Stimulated activated CD4-positive, alpha-beta T cell treated with anti-CD3 and anti-CD28 coated beads, Interleukin-15, amount 100 ng/mL, for 48 hours (primary cell): ENCODE results near the gene TTF1.

Experiments used
- DNase-seq, 2 donors: peaks; one replicate each; pipeline ENCODE4 v3.0.0-alpha.2; 2020; ENCODE audit warnings: low read depth in 2 of 2

TTF1 gene, protein sequence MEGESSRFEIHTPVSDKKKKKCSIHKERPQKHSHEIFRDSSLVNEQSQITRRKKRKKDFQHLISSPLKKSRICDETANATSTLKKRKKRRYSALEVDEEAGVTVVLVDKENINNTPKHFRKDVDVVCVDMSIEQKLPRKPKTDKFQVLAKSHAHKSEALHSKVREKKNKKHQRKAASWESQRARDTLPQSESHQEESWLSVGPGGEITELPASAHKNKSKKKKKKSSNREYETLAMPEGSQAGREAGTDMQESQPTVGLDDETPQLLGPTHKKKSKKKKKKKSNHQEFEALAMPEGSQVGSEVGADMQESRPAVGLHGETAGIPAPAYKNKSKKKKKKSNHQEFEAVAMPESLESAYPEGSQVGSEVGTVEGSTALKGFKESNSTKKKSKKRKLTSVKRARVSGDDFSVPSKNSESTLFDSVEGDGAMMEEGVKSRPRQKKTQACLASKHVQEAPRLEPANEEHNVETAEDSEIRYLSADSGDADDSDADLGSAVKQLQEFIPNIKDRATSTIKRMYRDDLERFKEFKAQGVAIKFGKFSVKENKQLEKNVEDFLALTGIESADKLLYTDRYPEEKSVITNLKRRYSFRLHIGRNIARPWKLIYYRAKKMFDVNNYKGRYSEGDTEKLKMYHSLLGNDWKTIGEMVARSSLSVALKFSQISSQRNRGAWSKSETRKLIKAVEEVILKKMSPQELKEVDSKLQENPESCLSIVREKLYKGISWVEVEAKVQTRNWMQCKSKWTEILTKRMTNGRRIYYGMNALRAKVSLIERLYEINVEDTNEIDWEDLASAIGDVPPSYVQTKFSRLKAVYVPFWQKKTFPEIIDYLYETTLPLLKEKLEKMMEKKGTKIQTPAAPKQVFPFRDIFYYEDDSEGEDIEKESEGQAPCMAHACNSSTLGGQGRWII

DNA sequence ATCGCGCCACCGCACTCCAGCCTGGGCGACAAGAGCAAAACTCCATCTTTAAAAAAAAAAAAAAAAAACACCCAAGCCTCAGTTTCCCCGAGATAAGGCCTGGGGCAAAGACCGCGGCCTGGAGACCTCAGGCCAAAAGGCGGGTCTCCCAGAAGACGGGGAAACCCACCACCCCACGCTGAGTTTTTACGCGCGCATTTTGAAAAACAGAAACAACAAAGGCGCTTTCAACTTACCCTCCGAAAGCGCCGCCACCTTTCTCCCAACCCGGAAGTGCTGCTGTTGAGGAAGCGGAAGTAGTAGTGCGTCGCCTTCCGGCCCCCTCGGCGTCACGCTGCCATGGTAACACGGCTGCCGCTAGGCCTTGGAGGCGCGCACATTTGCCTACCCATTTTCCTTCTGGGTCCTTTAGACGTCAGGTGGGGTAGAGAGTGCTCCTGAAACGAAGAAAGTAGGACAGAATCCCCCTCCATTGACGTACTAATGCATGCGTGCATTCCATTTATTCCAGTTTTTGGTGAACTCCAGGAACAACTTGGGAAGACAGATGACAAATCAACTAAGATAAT, at the start of gene TTF1:
Gene TTF1, minus strand, starts transcription at position 287 of the 569 bp plus-strand sequence. CDS start 4,019 bp downstream, outside the sequence.
- peak; percentile 88 to 91 for DNase-seq

DNA sequence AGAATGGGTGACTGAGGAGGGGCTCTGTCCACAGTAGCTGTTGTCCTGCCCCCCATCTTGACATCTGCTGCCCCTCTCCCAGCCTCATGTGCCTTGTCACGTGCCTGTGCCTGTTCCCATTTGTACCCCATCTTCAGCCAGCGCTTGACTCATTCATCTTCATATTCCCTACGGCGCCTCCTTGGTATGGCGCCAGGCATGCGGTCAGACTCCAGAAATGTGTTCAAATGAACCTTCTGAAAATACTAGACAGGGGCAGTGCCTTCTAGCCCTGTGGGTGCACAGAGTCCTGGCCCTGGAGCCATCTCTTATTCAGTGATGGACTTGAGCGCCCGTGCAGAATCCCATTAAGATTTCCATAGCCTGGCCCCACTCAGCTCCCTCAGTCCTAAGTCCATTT, 49.6 kb upstream of the TTF1 start:
- no peak for DNase-seq

DNA sequence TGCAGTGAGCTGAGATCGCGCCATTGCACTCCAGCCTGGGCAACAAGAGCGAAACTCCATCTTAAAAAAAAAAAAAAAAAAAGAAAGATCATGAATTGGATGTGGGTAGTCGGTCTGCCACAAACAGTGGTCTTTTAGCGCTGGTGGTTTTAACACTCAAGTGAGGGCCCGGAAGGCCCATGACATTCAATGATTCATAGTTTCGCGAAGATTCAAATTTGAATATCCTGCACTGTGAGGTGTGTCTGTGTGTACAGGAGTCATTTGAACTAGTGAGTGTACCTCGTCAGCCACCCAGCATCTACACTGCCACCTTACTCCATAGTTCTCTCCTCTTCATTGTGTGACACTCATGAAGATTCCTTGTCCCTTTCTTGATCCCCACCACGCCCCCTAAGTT, 44.6 kb upstream of the TTF1 start:
- DNase-seq, result peak in 1 of 2 donors; percentile 1

DNA sequence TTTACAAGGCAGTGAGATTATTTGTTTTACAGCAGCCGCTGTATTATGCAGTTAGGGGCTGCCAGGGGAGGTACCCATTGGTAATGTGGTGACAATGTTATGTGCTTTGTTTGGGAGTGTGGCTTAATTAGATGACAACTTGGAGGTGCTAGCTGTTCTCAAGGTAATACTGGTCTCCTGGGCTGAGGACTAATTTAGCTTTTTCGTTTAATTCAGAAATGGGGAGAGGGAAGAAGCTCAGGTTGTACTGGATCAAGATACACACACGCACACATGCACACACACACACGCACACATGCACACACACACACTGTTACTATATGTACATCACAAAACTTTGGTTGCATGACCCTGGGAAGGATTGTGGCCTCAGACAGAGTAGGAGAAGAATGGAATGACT, 41.3 kb upstream of the TTF1 start:
- no peak for DNase-seq

DNA sequence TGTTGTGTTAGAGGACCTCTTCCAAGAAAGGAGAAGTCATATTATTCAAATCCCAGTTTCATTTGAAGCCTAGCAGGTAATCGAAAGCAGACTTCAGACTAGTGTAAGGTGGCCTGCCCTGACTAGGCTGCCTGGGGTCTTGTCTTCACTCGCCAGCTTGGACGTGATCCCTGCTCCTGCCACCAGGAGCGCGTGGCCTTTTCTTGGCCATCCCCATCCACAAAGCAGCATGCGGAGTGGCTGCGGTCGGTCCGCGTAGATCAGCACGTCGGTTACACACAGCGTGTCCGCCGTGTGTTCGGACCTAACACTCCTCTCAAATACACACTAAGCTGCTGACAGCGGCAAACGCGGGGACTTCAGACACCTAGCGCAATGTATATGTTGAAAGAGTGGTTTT, 40.7 kb upstream of the TTF1 start:
- no peak for DNase-seq

DNA sequence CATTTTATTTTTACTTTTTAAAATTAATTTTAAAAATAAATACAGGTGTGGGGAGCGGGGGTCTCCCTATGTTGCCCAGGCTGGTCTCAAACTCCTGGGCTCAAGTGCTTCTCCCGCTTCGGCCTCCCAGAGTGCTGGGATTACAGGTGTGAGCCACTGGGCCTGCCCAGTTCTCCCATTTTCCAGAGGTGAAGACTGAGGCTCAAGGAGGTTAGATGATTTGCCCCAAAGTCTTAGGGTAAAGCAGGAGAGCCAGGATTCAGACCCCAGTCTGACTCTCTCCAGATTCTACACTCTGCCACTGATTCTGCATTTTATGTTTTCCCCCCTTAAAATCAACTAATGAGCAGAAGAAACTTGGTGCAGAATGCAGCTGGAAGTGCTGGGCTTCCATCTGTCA, 40.2 kb upstream of the TTF1 start:
- DNase-seq, result no peak

DNA sequence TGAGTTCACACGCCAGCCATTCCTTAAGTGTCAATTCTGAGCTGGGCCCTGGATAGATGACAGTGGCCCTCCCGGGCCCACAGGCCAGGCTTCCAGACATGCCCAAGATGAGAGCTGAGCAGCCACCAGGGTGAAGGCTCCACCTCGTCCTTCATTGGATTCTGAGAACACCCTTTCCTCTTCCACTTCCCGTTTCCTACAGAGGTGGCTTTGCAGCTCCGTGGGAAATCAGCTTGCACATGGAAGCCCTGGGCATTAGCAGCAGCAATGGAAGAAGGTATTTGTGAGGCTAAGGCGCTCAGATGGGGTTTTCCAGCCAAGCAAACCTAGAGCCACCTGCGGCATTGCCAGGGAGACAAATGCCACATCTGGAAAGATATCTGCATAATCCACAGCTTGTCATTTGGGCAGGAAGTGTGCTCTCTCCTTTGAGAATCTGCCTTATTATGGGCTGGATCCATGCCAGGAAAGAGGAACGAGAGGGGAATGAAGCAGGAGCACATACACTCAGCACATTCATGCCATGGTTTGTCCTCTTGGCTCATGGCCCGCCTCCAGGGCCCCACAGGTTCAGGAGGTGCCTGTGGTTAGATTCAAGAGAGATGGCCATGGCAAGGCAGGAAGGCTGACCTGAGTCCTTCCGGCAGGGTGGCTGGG, 37.4 kb upstream of the TTF1 start:
- no peak for DNase-seq

DNA sequence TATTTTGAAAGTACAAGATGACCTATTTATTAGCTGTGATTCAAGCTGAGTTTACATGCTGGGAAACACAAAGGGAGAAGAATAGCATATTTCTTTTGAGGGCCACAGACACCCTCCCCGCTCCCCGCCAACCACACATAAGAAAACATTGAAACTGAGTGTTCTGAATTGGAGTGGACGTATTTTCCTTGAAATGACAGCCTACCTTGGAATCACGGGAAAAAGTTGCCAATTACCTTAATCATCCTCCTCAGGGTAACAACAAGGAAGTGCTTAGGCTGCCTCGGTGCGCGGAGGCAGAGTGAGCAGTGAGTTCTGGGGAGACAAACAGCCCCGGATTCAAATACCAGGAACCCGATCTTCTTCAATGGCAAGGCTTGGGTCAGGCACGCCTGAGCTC, 34.8 kb upstream of the TTF1 start:
- no peak for DNase-seq

DNA sequence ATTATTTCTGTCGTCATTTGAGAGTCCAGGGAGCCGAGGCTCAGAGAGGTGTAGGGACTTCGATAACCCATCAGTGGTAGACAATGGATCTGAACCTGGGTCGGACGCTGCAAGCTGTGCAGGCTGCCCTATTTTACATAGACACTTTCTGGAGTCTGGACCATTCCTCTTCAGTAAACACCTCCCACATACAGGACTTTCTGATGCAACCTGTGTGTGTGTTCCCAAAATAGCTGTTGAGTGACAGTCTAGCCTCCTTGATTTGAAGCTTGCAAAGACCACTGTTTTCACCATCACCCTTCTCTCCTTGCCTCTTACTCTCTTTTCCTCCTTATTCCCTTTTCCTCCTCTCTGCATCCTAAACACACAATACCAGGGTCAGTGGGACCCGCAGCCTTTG, 34.1 kb upstream of the TTF1 start:
- DNase-seq, result no peak

DNA sequence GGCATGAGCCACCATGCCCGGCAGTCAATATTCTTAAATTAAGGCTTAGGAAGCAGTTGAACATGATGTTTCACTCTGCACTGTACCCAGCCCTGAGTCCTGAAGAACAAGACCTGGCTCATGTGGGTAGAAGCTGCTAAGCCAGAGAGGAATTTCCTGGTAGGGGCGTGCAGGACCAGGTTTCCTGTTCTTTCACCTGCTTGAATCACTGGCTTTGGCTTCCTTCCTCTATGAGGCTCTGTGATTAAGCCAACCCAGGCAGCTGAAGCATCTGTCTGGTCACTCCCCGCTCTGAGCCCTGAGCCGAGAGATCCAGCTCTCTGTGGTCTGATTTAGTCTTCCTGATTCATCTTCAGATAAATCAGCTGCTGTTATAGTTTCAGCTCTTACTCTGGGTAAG, 32.5 kb upstream of the TTF1 start:
- no peak for DNase-seq

DNA sequence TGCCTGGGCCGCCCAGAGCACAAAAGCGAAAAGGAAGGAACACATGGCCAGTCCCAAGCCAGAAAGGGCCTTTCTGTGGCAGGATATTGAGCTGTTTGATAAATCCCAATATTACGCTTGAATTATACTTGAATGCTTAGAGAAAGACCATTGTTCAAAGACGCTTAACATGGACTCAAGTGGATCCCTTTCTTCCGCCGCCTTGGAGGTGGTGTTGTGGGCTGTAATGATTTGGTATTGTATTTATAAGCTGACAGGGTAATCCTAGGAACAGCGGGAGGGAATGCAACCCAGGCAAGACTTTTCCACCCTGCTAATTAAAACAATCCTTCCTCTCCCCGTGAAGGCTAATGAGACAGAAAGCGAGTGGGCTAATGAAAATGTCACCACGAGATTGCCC, 28.2 kb upstream of the TTF1 start:
- no peak for DNase-seq

DNA sequence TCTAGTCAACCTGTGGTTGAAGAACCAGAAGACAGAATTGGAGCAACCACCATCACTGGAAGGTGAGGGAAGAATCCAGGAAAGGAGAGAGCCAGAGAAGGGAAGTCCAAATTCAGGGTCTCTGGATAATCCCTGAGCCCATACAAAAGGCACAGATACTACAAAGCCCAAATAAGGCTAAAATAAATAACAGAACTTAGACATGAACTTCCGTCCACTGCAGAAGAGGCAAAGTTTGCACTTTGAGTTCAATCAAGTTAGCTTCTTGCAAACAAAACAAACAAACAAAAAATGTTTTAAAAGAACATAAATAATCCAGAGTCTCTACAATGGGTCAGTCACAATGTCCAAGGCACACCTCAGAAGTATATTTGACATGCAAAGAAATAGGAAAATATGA, 24.4 kb upstream of the TTF1 start:
- DNase-seq, result no peak

DNA sequence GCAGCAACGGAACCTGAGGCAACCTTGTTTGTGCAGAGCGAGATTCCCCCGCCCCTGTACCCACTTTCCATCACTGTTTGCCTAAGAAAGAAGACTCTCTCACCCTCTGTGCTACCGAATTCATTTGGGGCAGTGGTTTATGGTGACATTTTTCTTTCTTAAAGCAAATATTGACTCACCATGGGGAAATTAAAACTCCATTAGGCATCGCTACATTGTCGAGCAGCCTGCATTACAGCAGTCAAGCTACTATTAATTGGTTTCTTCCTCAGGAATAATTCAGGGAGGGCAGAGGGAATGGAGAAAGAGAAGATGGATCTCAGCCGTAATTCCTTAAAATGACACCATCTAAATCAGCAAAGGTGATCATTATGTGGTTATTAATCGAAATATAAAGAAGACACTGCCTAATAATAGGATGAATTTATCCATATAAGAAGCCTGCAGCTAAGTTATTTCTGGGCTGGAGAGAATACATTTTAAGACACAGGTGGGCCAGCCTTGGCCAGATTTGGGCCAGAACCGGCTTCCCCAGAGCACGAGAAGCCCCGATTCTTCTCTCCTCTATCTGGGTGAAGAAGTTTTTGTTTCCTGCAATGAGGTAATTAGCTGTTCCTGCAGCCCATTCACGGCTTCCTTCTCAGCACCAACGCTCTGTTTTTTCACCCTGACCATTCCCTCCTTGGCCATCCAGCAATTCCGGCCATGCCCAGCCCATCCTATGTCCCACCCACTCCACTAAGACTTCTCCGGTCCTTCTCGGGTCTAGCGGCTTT, 20.2 kb upstream of the TTF1 start:
- no peak for DNase-seq

DNA sequence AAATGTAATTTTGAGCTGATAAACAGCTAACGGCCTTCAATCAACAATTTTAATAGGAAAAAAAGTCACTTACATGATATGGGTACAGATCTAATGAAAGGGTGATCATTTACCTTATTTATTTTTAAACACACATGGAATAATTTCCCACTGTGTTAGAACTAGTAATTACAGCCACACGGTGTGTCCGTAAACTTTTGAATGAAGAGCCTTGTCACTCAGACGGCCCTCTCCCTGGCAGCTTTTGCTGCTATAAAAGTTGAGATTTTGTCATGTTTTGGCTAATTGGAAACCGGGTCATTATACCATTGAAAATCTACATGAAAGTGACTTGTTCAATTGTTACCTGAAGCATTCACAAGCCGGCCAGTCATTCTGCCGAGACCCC, 19.0 kb upstream of the TTF1 start:
- no peak for DNase-seq

DNA sequence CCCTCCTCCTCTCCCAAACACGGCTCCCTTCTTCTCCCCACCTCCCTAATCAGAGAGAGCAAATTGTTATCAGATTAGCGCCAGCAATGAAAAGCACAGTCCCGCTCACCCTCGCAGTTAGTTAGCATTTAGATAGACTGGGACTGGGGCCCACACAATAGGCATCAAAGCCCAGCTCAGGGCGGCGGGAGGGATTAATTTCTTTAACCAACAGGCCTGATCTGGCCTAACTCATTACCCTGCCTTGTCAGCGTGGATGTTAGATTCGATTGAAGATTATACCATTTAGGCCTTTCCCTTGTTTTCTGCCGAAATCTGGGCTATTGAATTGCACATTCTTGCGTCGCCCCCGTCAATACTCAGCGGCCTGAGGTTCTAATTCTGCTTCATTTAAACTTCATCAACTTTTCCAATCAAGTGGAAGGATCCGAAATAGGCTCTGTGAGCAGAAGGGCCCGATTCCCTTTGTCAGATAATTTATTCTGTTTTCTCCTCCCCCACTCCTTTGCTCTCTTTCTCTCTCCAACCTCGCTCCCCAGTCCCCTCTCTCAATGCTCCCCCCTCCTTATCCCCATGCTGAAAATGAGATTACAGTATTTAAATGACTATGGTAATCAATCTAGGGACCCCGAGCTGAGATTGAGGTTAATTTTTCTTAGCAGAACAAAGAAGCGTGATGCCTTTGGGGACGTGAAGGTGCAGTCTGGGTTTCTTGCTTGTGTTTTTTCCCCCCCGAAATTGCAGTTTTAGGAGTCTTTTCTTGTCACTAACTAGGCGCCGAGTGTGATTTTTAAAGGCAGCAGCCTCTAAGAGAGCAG, 18.4 kb upstream of the TTF1 start:
- no peak for DNase-seq

DNA sequence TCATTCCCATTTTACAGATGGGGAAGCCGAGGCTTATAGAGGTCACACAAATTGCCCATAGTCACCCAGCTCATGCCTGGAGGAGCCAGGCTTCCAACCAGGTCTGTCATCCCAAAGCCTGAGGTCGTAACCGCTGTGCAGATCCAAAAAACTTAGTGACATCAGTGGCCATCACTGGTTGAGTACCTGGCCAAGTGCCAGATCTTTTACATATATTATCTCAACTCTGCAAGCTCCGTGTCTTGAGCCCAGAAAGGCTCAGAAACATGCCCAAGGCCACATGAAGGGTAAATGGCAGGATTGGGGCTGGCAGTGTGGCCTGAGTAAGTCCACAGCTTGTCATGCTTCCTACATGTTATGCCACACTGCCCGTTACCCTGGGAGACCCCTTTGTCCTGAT, 16.9 kb upstream of the TTF1 start:
- no peak for DNase-seq

DNA sequence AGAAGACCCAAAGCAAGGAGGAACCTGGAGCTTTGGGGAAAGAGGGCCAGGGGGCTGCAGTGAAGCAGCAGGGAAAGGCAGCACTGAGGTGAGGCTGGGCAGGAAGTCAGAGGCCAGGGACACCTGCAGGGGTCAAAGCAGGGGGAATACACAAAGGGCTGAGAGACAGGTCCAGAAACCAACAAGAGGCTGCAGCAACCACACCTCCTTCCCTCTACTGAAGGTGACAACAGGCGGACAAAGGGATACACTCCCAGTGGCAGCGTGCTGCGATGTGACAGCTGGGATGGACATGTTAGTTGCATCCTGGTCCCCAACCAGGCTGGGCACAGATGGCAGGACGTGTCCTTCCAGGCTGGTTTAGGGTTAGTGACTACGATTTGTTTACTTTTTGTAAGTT, 15.9 kb upstream of the TTF1 start:
- no peak for DNase-seq

DNA sequence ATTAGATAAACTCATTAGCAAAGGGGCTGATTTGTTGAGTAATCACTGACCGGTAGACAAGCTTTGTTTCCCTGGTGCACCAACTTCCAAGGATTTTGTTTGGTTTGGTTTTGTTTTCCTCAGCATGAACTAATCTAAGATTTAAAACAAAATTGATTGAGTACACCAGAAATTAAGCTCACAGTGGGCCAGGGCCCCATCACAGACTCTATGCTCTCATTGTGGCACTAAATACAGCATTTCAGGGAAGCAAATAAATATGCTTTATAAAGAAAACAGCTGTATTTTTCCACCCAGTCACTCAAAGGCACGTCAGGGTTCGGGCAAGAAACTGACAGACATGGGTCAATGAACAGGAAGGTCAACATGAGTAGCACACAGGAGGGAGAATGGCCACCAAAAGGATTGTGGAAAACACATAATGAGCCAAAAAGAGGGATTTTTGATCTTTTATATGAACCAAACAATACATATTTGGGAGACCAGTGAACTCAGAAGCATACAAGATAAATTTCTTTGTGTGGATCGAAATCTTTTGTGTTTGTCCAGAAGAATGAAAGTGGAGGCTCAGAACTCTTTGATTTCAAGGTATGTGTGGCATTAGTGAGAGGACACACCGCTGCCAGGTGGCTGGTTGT, 12.2 kb upstream of the TTF1 start:
- no peak for DNase-seq

DNA sequence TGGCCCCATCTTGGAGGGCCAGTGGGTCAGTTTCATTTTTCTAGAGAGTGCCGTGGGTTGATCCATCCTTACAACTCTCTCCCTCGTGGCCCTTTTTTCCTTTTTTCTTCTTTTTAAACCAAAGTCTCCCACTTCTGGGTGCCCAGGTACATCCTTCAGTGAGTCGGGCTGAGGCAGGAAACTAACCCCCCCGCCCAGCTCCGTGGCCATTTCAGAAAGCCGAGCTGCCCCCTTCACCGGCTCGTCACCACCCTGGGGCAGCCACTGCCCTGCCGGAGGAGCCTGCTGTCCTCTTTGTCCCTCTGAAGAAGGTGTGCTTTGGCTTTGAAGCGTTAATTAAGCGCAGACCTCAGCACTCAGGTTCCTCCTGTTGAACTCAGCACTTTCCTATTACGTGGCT, 8.5 kb upstream of the TTF1 start:
- no peak for DNase-seq

DNA sequence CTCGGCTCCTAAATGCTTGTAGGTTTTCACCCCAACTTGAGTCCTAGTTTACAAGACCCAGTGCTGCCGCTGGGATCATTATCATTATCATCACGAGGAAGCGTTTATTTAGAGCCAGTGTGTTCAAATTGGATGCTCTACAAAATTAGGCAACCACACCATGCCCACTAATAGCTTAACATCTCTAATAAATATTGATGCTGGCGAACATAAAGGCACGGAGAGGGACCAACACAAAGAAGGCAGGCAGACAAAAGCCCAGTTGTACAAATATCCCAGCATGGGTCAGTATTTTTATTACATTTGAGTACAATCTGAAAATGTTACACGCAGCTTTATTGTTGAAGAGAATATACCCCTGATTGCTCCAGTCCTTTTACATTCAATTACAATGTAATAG, 8.1 kb upstream of the TTF1 start:
- no peak for DNase-seq
